ENCODE measurements around the gene FBXW7.

Gene FBXW7

DNA sequence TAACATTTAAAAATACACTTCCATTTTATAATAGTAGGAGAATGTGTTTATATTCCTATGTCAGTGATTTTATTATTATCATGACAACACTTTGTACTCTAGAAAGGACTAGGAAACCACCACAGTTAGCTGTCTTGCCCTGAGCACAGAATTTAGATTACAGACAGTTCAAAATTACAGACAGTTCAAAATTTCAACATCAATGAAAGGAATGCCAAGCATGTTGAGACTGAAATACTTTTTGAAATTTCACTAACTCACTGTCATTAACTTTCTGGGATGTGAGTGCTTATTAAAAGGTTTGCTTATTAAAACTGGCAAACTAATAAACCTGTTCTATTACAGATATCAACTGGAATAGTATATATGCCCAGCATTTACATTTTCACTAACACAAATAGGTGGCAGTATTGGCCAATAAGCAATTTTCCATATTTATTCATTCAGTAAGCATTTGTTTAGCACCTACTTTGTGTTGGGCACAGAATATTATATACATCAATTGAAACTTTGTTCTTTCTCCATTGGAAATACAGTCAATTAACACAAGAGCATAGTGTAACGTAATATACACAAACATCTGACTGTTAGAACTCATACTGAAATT, 179.4 kb downstream of the FBXW7 start:
- H3K27ac ChIP-seq (ENCODE audit: low read length, poor library complexity, severe bottlenecking) = no peak overlapping the region

DNA sequence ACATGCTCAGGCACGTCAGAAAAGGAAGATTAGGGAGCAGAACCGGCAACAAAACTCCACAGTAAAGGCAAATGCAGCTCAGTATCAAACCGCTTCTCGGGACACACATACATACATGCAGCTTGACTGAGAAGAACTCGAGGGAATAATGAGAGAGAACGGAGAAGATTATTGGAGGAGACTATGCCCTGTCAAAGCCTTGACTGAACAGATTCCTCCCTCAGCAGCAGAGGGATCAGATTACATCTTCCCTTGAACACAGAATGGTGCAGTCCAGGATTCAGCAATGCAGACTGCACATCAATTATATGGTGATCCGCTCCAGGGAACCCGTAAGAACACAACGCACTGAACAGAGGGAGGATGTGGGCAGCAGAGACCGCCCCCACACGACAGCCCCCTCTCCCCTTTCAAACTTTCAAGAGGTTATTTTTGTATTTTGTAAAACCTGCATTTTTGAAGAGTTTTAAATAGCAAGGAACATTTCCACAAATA, 183.2 kb downstream of the FBXW7 start:
- H3K27me3 ChIP-seq (ENCODE audit: control insufficient read depth in 1 of 2, insufficient read depth in 1 of 2, low read length in 2 of 2) = no peaks in the 10 kb centered on the region
- H3K9me3 ChIP-seq (ENCODE audit: control insufficient read depth, low read length) = no peaks in the 10 kb centered on the region
- H2AK5ac ChIP-seq (ENCODE audit: low read length, severe bottlenecking) = no peak overlapping the region
- no peak overlapping the region for H2BK12ac ChIP-seq (ENCODE audit: low read length in 2 of 2)
- H3K23ac ChIP-seq (ENCODE audit: low read length in 2 of 2) = no peak overlapping the region
- peak overlapping the region in 1 of 2 experiments; percentile 86 for H3K4me3 ChIP-seq (ENCODE audit: insufficient read depth in 1 of 2, low read depth in 1 of 2, low read length in 2 of 2)
- H3K36me3 ChIP-seq (ENCODE audit: control insufficient read depth in 1 of 2, insufficient read depth in 2 of 2, low read depth in 1 of 2, low read length in 2 of 2) = peaks cover 0 to 3% of the 10 kb centered on the region in 2 experiments
- H3K9ac ChIP-seq (ENCODE audit: low read length) = peak overlapping the region; percentile 96
- H3K4me2 ChIP-seq (ENCODE audit: low read length, poor library complexity, severe bottlenecking) = peak overlapping the region; percentile 69
- no peak overlapping the region for H2BK120ac ChIP-seq (ENCODE audit: low read depth, low read length)
- no peak overlapping the region for H3K18ac ChIP-seq (ENCODE audit: low read depth in 1 of 2, low read length in 2 of 2)
- H3K27ac ChIP-seq (ENCODE audit: low read length, poor library complexity, severe bottlenecking) = peak overlapping the region; percentile 82
- H2BK5ac ChIP-seq (ENCODE audit: low read depth, low read length, poor library complexity, severe bottlenecking) = no peak overlapping the region
- DNase-seq = peak; percentile 93
- peak overlapping the region in 1 of 2 experiments; percentile 29 for H3K4ac ChIP-seq (ENCODE audit: low read depth in 1 of 2, low read length in 2 of 2)
- H3K4me1 ChIP-seq (ENCODE audit: control insufficient read depth, insufficient read depth, low read depth, low read length) = no peaks in the 10 kb centered on the region
- no peak overlapping the region for H3K14ac ChIP-seq (ENCODE audit: low read length in 2 of 2)
- 76% methylated on average over 9 of the region's 11 CpGs for WGBS
- H2AFZ ChIP-seq (ENCODE audit: low read depth, low read length) = no peak overlapping the region
- peaks cover 4% of the 10 kb centered on the region for H3K79me1 ChIP-seq (replicated peaks; ENCODE audit: low read length, poor library complexity, severe bottlenecking)
- H4K8ac ChIP-seq (ENCODE audit: low read length) = no peak overlapping the region
- H2BK15ac ChIP-seq (ENCODE audit: low read depth, poor library complexity, severe bottlenecking) = no peak overlapping the region
- H4K91ac ChIP-seq (ENCODE audit: low read length) = no peak overlapping the region

More for the DNA sequence above, 179.4 kb downstream of the FBXW7 start:
- Histone ChIP-seq H2AK5ac (ENCODE audit: low read length, severe bottlenecking) (no peak overlapping the region), H3K18ac (ENCODE audit: low read depth in 1 of 2, low read length in 2 of 2) (no peak overlapping the region), H4K91ac (ENCODE audit: low read length) (no peak overlapping the region), H3K4ac (ENCODE audit: low read depth in 1 of 2, low read length in 2 of 2) (no peak overlapping the region), H3K9ac (ENCODE audit: low read length) (peak overlapping the region; percentile 36), H3K23ac (ENCODE audit: low read length in 2 of 2) (no peak overlapping the region), H2BK120ac (ENCODE audit: low read depth, low read length) (no peak overlapping the region), H2BK12ac (ENCODE audit: low read length in 2 of 2) (no peak overlapping the region), H3K4me3 (ENCODE audit: insufficient read depth in 1 of 2, low read depth in 1 of 2, low read length in 2 of 2) (no peak overlapping the region), H2BK5ac (ENCODE audit: low read depth, low read length, poor library complexity, severe bottlenecking) (no peak overlapping the region), H2AFZ (ENCODE audit: low read depth, low read length) (no peak overlapping the region), H3K9me3 (ENCODE audit: control insufficient read depth, low read length) (no peaks in the 10 kb centered on the region), H3K14ac (ENCODE audit: low read length in 2 of 2) (no peak overlapping the region), H4K8ac (ENCODE audit: low read length) (no peak overlapping the region), H3K27me3 (ENCODE audit: control insufficient read depth in 1 of 2, insufficient read depth in 1 of 2, low read length in 2 of 2) (no peaks in the 10 kb centered on the region), H3K4me1 (ENCODE audit: control insufficient read depth, insufficient read depth, low read depth, low read length) (no peaks in the 10 kb centered on the region), H3K4me2 (ENCODE audit: low read length, poor library complexity, severe bottlenecking) (no peak overlapping the region), H2BK15ac (ENCODE audit: low read depth, poor library complexity, severe bottlenecking) (no peak overlapping the region), H3K36me3 (ENCODE audit: control insufficient read depth in 1 of 2, insufficient read depth in 2 of 2, low read depth in 1 of 2, low read length in 2 of 2) (no peaks in the 10 kb centered on the region), H3K79me1 (replicated peaks; ENCODE audit: low read length, poor library complexity, severe bottlenecking) (peaks cover 8% of the 10 kb centered on the region)
- DNase-seq = peak; percentile 44
- WGBS = no CpG with 5 or more reads among the region's 1 CpG

DNA sequence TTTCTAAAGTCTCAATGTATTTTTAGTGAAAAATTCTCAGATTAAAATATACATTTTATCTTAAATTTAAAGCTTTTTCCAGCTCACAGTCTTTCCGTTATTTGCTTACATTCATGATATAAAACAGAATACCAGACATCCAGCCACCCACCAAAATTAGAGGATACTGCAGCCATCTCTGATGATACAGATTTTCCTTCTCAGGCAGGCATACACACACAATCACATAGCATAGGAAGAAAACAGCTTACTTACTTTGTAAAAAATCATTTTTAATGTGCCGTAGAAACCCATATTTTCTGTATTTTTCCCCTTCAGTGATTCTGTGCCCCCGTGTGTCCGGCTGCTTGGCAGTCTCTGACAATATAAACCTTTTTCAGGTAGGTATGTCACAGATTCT, 183.7 kb downstream of the FBXW7 start:
- Histone ChIP-seq H2BK5ac (ENCODE audit: low read depth, low read length, poor library complexity, severe bottlenecking) (no peak overlapping the region), H2BK15ac (ENCODE audit: low read depth, poor library complexity, severe bottlenecking) (no peak overlapping the region), H3K23ac (ENCODE audit: low read length in 2 of 2) (no peak overlapping the region), H3K4me3 (ENCODE audit: insufficient read depth in 1 of 2, low read depth in 1 of 2, low read length in 2 of 2) (peak overlapping the region in 1 of 2 experiments; percentile 86), H2BK120ac (ENCODE audit: low read depth, low read length) (no peak overlapping the region), H3K27me3 (ENCODE audit: control insufficient read depth in 1 of 2, insufficient read depth in 1 of 2, low read length in 2 of 2) (no peaks in the 10 kb centered on the region), H2BK12ac (ENCODE audit: low read length in 2 of 2) (no peak overlapping the region), H3K9ac (ENCODE audit: low read length) (peak overlapping the region; percentile 96), H2AK5ac (ENCODE audit: low read length, severe bottlenecking) (no peak overlapping the region), H3K9me3 (ENCODE audit: control insufficient read depth, low read length) (no peaks in the 10 kb centered on the region), H3K4ac (ENCODE audit: low read depth in 1 of 2, low read length in 2 of 2) (peak overlapping the region in 1 of 2 experiments; percentile 29), H3K14ac (ENCODE audit: low read length in 2 of 2) (no peak overlapping the region), H3K79me1 (replicated peaks; ENCODE audit: low read length, poor library complexity, severe bottlenecking) (peaks cover under 1% of the 10 kb centered on the region), H3K36me3 (ENCODE audit: control insufficient read depth in 1 of 2, insufficient read depth in 2 of 2, low read depth in 1 of 2, low read length in 2 of 2) (peaks cover 0 to 5% of the 10 kb centered on the region in 2 experiments), H4K91ac (ENCODE audit: low read length) (no peak overlapping the region), H3K27ac (ENCODE audit: low read length, poor library complexity, severe bottlenecking) (peak overlapping the region; percentile 82), H3K4me1 (ENCODE audit: control insufficient read depth, insufficient read depth, low read depth, low read length) (no peaks in the 10 kb centered on the region), H3K4me2 (ENCODE audit: low read length, poor library complexity, severe bottlenecking) (peak overlapping the region; percentile 69), H3K18ac (ENCODE audit: low read depth in 1 of 2, low read length in 2 of 2) (no peak overlapping the region), H2AFZ (ENCODE audit: low read depth, low read length) (no peak overlapping the region), H4K8ac (ENCODE audit: low read length) (no peak overlapping the region)
- WGBS = 92% methylated on average over 4 of the region's 4 CpGs
- no peak for DNase-seq

DNA sequence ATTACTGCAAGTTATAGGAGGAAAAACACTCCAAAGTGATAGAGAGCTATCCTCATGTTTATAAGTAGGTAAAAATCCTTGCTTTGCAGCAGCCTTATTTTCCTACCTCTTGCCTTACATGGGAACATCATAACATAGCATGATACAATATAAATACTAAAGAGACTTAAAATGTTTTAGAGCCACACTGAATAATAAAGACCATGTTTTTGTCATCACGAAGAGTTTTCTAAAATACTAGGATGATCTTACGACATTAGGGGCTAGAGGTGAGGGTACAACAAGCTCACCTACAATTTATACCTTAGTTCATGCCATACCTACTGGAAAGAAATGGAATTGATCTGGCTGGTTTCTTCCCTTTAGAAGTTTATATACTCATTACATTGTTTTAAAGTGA, 184.8 kb downstream of the FBXW7 start:
- H3K4me1 ChIP-seq (ENCODE audit: control insufficient read depth, insufficient read depth, low read depth, low read length) = no peaks in the 10 kb centered on the region
- H4K91ac ChIP-seq (ENCODE audit: low read length) = no peak overlapping the region
- no peak overlapping the region for H3K18ac ChIP-seq (ENCODE audit: low read depth in 1 of 2, low read length in 2 of 2)
- H3K23ac ChIP-seq (ENCODE audit: low read length in 2 of 2) = no peak overlapping the region
- WGBS = no CpG with 5 or more reads among the region's 2 CpGs
- H2AFZ ChIP-seq (ENCODE audit: low read depth, low read length) = no peak overlapping the region
- H2BK12ac ChIP-seq (ENCODE audit: low read length in 2 of 2) = no peak overlapping the region
- H3K14ac ChIP-seq (ENCODE audit: low read length in 2 of 2) = no peak overlapping the region
- peak overlapping the region; percentile 96 for H3K9ac ChIP-seq (ENCODE audit: low read length)
- H4K8ac ChIP-seq (ENCODE audit: low read length) = no peak overlapping the region
- H3K4ac ChIP-seq (ENCODE audit: low read depth in 1 of 2, low read length in 2 of 2) = no peak overlapping the region
- H3K79me1 ChIP-seq (replicated peaks; ENCODE audit: low read length, poor library complexity, severe bottlenecking) = no peaks in the 10 kb centered on the region
- no peak overlapping the region for H2BK5ac ChIP-seq (ENCODE audit: low read depth, low read length, poor library complexity, severe bottlenecking)
- peaks cover 0 to 15% of the 10 kb centered on the region in 2 experiments for H3K36me3 ChIP-seq (ENCODE audit: control insufficient read depth in 1 of 2, insufficient read depth in 2 of 2, low read depth in 1 of 2, low read length in 2 of 2)
- no peak overlapping the region for H2BK15ac ChIP-seq (ENCODE audit: low read depth, poor library complexity, severe bottlenecking)
- no peak for DNase-seq
- H3K4me3 ChIP-seq (ENCODE audit: insufficient read depth in 1 of 2, low read depth in 1 of 2, low read length in 2 of 2) = peak overlapping the region in 1 of 2 experiments; percentile 86
- no peaks in the 10 kb centered on the region for H3K9me3 ChIP-seq (ENCODE audit: control insufficient read depth, low read length)
- H2BK120ac ChIP-seq (ENCODE audit: low read depth, low read length) = no peak overlapping the region
- no peak overlapping the region for H2AK5ac ChIP-seq (ENCODE audit: low read length, severe bottlenecking)
- no peak overlapping the region for H3K4me2 ChIP-seq (ENCODE audit: low read length, poor library complexity, severe bottlenecking)
- no peak overlapping the region for H3K27ac ChIP-seq (ENCODE audit: low read length, poor library complexity, severe bottlenecking)
- H3K27me3 ChIP-seq (ENCODE audit: control insufficient read depth in 1 of 2, insufficient read depth in 1 of 2, low read length in 2 of 2) = no peaks in the 10 kb centered on the region
